K562 (cell line): ENCODE results near the gene SLC22A23. TPM values are rescaled to one million over a fixed set of nuclear protein-coding genes. Genes with fewer than 3 reads are reported as not detected.
A peak's percentile ranks its signal among the peaks of the same experiment; 100 is the strongest.

Experiments used
- ARNT ChIP-seq, 2 experiments: fragments of 450-650 bp; IDR thresholded peaks; 2 replicates each; pipeline ENCODE4 v1.6.1; 2016; ENCODE audit warnings: mild to moderate bottlenecking in 1 of 2
- EP300 ChIP-seq: IDR thresholded peaks from 2 replicates; pipeline ENCODE4 v1.6.1; 2012; ENCODE audit warnings: low read length, improper control_type of control experiment
- ETV5 ChIP-seq: sonication (generic); formaldehyde crosslinking; IDR thresholded peaks from 2 replicates; pipeline ENCODE4 v1.4.0; 2020; ENCODE audit warnings: low read depth, mild to moderate bottlenecking, missing genetic modification reagents
- GABPA ChIP-seq: fragments of 200-800 bp; sonication (Bioruptor generic); conservative IDR thresholded peaks from 2 replicates; pipeline ENCODE4 v1.6.1; 2016; ENCODE audit warnings: low read depth, missing genetic modification characterization, missing compliant biosample characterization
- KHSRP ChIP-seq: fragments of 450-650 bp; IDR thresholded peaks from 2 replicates; pipeline ENCODE4 v1.6.1; 2017
- NR4A1 ChIP-seq, 2 experiments: fragments of 250-450 bp in 1 of 2; fragments of 450-650 bp in 1 of 2; sonication (Bioruptor Pico) in 1 of 2; IDR thresholded peaks; 2 replicates each; pipeline versions ENCODE4 v1.4.0 to v1.6.1; 2016 to 2020; ENCODE audit warnings: mild to moderate bottlenecking in 2 of 2, missing compliant biosample characterization in 1 of 2, missing genetic modification characterization in 1 of 2, moderate library complexity in 1 of 2
- RBM14 ChIP-seq: fragments of 200-400 bp; formaldehyde crosslinking; IDR thresholded peaks from 2 replicates; pipeline ENCODE4 v1.6.1; 2018; ENCODE audit warnings: low read depth, mild to moderate bottlenecking, low read length, moderate library complexity, borderline replicate concordance; ENCODE audit not compliant: insufficient read depth
- TAF15 ChIP-seq: fragments of 200-400 bp; formaldehyde crosslinking; IDR thresholded peaks from 2 replicates; pipeline ENCODE4 v1.6.1; 2017; ENCODE audit warnings: mild to moderate bottlenecking, low read depth, low read length, moderate library complexity
- TAF9B ChIP-seq: fragments of 450-650 bp; IDR thresholded peaks from 2 replicates; pipeline ENCODE4 v1.6.1; 2018; ENCODE audit warnings: mild to moderate bottlenecking; ENCODE audit not compliant: partially characterized antibody
- polyA plus RNA-seq, 8 experiments: library from polyadenylated mRNA; depleted of rRNA in 4 of 8; stranded (reverse) in 5 of 8; unstranded in 3 of 8; fragments of >200 nt; fragmentation: Nextera tagmentation in 2 of 8; fragmentation: Illumina TruSeq in 1 of 8; extraction: Ambion mirVana in 2 of 8; extraction: Trizol in 1 of 8; gene quantifications; 2 replicates each; pipeline versions ENCODE4 v1.2.1 to v1.2.3, GENCODE V29; 2011 to 2014; ENCODE audit warnings: inconsistent platforms in 1 of 8, missing spikeins in 1 of 8
- total RNA-seq, 7 experiments: library from RNA; depleted of rRNA in 6 of 7; stranded (reverse); fragments of >200 nt in 6 of 7; fragmentation: Illumina TruSeq in 2 of 7; extraction: Trizol in 2 of 7; gene quantifications; 2 replicates each; pipeline versions ENCODE4 v1.2.1 to v1.2.3, GENCODE V29; 2011 to 2021; ENCODE audit warnings: low replicate concordance in 1 of 7
- TF ChIP-seq, protein P1 (sequence below), 2 experiments: IDR thresholded peaks; 2 replicates each; pipeline ENCODE4 v1.6.1; 2011; ENCODE audit warnings: borderline replicate concordance in 1 of 2, control low read depth in 1 of 2, low read depth in 1 of 2, low read length in 1 of 2, mild to moderate bottlenecking in 1 of 2, mixed read lengths in 1 of 2, moderate library complexity in 1 of 2; ENCODE audit not compliant: insufficient read depth in 1 of 2, insufficient read length in 1 of 2, poor library complexity in 1 of 2, severe bottlenecking in 1 of 2; ENCODE audit errors: extremely low read depth in 1 of 2
- TF ChIP-seq, protein P2 (sequence below): sonication (generic); formaldehyde crosslinking; IDR thresholded peaks from 2 replicates; pipeline ENCODE4 v1.8.1; 2023; ENCODE audit warnings: mild to moderate bottlenecking, missing genetic modification reagents, moderate library complexity
- TF ChIP-seq, protein P3 (sequence below): fragments of 450-650 bp; formaldehyde crosslinking; IDR thresholded peaks from 2 replicates; pipeline ENCODE4 v1.4.0; 2020; ENCODE audit warnings: mild to moderate bottlenecking, moderate library complexity
- TF ChIP-seq, protein P4 (sequence below): fragments of 450-650 bp; IDR thresholded peaks from 2 replicates; pipeline ENCODE4 v1.6.1; 2018; ENCODE audit warnings: mild to moderate bottlenecking, low read depth; ENCODE audit not compliant: partially characterized antibody
- TF ChIP-seq, protein P5 (sequence below): fragments of 250-450 bp; sonication (Bioruptor Pico); IDR thresholded peaks from 2 replicates; pipeline ENCODE4 v1.5.0; 2021

SLC22A23 gene
- total and polyA plus RNA-seq, 9 of the 15 experiments (the other 6 are each of a cell fraction or from before 2014, with no cell fraction given), result 0.30 to 8.7 (median 2.5) TPM

DNA sequence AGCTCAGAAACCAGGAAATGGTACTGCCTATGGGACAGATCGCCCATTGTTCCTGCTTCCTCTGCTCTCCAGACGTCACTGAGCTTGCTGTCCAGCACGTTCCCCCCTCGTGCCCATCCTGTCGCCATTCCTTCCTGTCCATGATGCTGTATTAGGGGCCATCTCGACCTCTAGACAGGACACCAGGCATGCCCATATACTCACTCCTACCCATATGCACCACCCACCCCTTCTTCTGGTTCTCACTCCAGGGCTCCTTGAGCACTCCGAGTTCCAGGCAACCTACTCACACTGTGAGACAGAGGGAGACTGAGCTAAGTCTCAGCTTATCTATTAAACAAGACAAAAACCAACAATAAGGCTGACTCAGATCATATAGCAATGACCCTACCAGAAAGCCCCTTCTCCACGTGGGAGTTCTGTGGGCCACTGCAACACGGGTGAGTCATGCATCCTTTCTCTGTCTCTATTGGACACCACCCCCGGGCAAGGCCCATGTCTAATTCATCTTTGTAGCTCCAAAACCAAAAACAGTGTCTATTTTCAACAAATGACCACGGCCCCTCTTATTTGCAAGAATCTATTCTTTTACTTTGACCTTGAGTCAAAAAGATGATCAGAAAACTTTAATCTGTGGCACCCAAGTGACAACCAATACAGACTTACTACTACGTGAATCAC lies 132.4 kb downstream of the SLC22A23 start (continued):
- TF ChIP-seq, protein P1, sequence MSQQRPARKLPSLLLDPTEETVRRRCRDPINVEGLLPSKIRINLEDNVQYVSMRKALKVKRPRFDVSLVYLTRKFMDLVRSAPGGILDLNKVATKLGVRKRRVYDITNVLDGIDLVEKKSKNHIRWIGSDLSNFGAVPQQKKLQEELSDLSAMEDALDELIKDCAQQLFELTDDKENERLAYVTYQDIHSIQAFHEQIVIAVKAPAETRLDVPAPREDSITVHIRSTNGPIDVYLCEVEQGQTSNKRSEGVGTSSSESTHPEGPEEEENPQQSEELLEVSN (IDR thresholded peaks at IDR 0.05; ENCODE audit: borderline replicate concordance in 1 of 2, extremely low read depth in 1 of 2, insufficient read depth in 1 of 2, insufficient read length in 1 of 2, low read depth in 1 of 2, low read length in 1 of 2, poor library complexity in 1 of 2, severe bottlenecking in 1 of 2), result no peak
- TF ChIP-seq, protein P2, sequence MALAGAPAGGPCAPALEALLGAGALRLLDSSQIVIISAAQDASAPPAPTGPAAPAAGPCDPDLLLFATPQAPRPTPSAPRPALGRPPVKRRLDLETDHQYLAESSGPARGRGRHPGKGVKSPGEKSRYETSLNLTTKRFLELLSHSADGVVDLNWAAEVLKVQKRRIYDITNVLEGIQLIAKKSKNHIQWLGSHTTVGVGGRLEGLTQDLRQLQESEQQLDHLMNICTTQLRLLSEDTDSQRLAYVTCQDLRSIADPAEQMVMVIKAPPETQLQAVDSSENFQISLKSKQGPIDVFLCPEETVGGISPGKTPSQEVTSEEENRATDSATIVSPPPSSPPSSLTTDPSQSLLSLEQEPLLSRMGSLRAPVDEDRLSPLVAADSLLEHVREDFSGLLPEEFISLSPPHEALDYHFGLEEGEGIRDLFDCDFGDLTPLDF (CRISPR knock-in tag), result no peak
- TF ChIP-seq RBM14, result no peak
- no peak for TF ChIP-seq KHSRP
- TF ChIP-seq ARNT (IDR thresholded peaks at IDR 0.05), result no peak
- no peak for TF ChIP-seq TAF9B
- TF ChIP-seq, protein P3, sequence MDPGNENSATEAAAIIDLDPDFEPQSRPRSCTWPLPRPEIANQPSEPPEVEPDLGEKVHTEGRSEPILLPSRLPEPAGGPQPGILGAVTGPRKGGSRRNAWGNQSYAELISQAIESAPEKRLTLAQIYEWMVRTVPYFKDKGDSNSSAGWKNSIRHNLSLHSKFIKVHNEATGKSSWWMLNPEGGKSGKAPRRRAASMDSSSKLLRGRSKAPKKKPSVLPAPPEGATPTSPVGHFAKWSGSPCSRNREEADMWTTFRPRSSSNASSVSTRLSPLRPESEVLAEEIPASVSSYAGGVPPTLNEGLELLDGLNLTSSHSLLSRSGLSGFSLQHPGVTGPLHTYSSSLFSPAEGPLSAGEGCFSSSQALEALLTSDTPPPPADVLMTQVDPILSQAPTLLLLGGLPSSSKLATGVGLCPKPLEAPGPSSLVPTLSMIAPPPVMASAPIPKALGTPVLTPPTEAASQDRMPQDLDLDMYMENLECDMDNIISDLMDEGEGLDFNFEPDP (CRISPR knock-in tag), result no peak
- TF ChIP-seq, protein P4, sequence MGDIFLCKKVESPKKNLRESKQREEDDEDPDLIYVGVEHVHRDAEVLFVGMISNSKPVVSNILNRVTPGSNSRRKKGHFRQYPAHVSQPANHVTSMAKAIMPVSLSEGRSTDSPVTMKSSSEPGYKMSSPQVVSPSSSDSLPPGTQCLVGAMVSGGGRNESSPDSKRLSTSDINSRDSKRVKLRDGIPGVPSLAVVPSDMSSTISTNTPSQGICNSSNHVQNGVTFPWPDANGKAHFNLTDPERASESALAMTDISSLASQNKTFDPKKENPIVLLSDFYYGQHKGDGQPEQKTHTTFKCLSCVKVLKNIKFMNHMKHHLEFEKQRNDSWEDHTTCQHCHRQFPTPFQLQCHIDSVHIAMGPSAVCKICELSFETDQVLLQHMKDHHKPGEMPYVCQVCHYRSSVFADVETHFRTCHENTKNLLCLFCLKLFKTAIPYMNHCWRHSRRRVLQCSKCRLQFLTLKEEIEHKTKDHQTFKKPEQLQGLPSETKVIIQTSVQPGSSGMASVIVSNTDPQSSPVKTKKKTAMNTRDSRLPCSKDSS, result no peak
- TF ChIP-seq, protein P5, sequence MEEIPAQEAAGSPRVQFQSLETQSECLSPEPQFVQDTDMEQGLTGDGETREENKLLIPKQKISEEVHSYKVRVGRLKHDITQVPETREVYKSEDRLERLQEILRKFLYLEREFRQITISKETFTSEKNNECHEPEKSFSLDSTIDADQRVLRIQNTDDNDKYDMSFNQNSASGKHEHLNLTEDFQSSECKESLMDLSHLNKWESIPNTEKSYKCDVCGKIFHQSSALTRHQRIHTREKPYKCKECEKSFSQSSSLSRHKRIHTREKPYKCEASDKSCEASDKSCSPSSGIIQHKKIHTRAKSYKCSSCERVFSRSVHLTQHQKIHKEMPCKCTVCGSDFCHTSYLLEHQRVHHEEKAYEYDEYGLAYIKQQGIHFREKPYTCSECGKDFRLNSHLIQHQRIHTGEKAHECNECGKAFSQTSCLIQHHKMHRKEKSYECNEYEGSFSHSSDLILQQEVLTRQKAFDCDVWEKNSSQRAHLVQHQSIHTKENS (CRISPR knock-in tag), result no peak
- TF ChIP-seq NR4A1 (CRISPR knock-in tag; IDR thresholded peaks at IDR 0.05), result no peak
- TF ChIP-seq NR4A1 (tag; IDR thresholded peaks at IDR 0.05), result no peak
- TF ChIP-seq EP300, result peak; percentile 62; the same call in 1 of the 2 replicates
- TF ChIP-seq ETV5, result peak; percentile 43; the same call in 1 of the 2 replicates
- no peak for TF ChIP-seq GABPA (tag)
- TF ChIP-seq TAF15, result no peak
